Upper lobe of right lung (tissue), 1 donor: ENCODE measurements around the gene HOXD10. TPM values are rescaled to one million over a fixed set of nuclear protein-coding genes. Genes with fewer than 3 reads are reported as not detected.

Experiments used
- ATAC-seq: fragments of 200-7000 bp; cut with Tn5 transposase; one replicate; pipeline ENCODE4 v1.9.1; 2020; ENCODE audit warnings: mild to moderate bottlenecking, moderate library complexity
- DNase-seq: peaks from one replicate; pipeline ENCODE4 v3.0.0-alpha.2; 2020
- H3K27ac ChIP-seq: fragments of 200-600 bp; one replicate; pipeline ENCODE4 v1.8.0; 2022
- H3K27me3 ChIP-seq: fragments of 200-600 bp; one replicate; pipeline ENCODE4 v1.8.0; 2022; ENCODE audit warnings: mild to moderate bottlenecking
- H3K36me3 ChIP-seq: fragments of 200-600 bp; one replicate; pipeline ENCODE4 v1.8.0; 2022
- H3K4me1 ChIP-seq: fragments of 200-600 bp; one replicate; pipeline ENCODE4 v1.8.0; 2022
- H3K4me3 ChIP-seq: fragments of 200-600 bp; one replicate; pipeline ENCODE4 v1.8.0; 2022; ENCODE audit warnings: mild to moderate bottlenecking
- H3K9me3 ChIP-seq: fragments of 200-600 bp; one replicate; pipeline ENCODE4 v1.8.0; 2022
- intact Hi-C: fragments of 100-400 bp; cut with DNase I; formaldehyde crosslinking; loops from one replicate; pipeline ENCODE4 v1.11.0; 2022
- total RNA-seq: library from RNA; stranded (reverse); fragmentation: NEBNext Ultra II Directional; extraction: Animal tissue kit (Norgen Biotek cat#: 25700); gene quantifications from one replicate; pipeline ENCODE4 v1.2.1, GENCODE V29; 2021
- TF ChIP-seq, protein P1 (sequence below): fragments of 200-600 bp; IDR thresholded peaks from one replicate; pipeline ENCODE4 v1.8.0; 2022; ENCODE audit warnings: antibody characterized with exemption
- donor health status: DM: no; HTN: yes; CAD: no; lungs with severe emphysema.

The HOXD10 gene
- total RNA-seq, 1 donor from 2014 or later, result 0.55 TPM

DNA sequence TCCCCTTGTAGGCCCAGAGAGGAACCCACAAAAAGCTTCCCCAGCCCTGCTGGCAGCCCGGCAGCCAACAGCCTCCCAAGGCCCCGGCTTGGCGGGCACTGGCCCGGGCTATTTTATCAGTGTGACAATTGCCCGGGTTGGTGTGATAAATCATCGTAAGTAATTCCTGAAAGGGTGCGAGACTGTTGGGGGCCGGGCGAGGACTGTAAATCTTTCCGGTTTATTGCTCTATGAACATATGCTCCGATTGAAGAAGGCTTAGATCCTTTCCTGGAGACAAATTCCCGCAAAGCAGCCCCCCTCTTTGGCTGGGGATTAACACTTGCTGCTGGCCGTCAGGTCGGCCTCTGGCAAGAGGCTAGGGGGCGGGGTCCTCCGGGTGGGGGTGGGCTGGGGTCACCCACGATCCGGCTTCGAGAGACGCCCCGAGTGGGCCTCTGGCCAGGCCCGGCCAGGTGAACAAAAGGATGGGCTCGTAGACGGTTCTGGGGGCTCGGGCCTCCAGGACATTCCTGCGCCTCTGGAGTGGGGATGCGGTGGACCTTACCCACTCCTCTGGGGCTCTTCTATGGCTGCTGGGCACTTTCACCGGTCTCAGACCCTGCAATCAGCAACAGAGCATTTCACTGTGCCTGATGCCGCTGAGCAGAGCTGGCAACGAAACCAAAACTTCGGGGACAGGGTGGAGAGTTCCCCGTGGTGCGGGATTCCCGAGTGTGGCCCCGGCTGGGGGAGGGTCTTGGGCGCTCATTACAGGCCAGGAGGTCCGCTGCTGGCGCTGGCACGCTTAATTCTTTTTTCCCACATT, 42.5 kb downstream of the HOXD10 start:
- TF ChIP-seq, protein P1, sequence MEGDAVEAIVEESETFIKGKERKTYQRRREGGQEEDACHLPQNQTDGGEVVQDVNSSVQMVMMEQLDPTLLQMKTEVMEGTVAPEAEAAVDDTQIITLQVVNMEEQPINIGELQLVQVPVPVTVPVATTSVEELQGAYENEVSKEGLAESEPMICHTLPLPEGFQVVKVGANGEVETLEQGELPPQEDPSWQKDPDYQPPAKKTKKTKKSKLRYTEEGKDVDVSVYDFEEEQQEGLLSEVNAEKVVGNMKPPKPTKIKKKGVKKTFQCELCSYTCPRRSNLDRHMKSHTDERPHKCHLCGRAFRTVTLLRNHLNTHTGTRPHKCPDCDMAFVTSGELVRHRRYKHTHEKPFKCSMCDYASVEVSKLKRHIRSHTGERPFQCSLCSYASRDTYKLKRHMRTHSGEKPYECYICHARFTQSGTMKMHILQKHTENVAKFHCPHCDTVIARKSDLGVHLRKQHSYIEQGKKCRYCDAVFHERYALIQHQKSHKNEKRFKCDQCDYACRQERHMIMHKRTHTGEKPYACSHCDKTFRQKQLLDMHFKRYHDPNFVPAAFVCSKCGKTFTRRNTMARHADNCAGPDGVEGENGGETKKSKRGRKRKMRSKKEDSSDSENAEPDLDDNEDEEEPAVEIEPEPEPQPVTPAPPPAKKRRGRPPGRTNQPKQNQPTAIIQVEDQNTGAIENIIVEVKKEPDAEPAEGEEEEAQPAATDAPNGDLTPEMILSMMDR, result no peak
- Histone ChIP-seq H3K36me3 (no peaks in the 10 kb centered on the region), H3K9me3 (no peaks in the 10 kb centered on the region), H3K4me1 (peaks cover 8% of the 10 kb centered on the region), H3K4me3 (no peak overlapping the region), H3K27me3 (peaks cover 100% of the 10 kb centered on the region), H3K27ac (no peak overlapping the region)
- intact Hi-C loops, result no loop called here
- ATAC-seq (no peak), DNase-seq (no peak)

DNA sequence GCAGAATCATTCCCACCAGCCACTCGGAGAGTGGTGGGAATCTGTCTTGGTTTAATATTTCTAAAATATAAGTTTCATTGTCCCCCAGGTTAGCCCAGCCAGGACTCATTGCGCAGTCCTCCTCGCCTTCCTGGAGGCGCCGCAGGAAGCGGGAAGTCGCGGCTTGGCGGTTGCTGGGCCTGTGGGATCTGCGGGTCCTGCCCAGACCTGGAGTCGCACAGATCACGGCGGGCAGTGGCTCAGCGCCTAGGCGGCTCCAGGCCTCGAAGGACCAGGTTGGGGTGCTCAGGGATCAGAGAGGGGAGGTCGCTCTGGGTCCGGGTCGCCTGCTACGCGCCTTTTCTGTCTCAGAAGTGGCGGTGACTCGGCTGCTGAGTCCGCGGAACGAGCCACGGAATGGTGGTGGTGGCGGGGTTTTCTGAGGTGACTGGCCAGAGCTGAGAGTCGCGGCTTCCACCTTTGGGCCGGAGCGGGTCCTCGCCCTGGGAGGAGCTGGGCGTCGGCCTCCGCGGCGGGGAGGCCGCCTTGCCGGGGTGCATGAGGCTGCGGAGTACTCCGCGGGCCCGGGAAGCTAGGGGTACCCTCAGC, 43.2 kb downstream of the HOXD10 start:
- Histone ChIP-seq H3K4me1 (peaks cover 8% of the 10 kb centered on the region), H3K4me3 (no peak overlapping the region), H3K27ac (no peak overlapping the region), H3K27me3 (peaks cover 100% of the 10 kb centered on the region), H3K36me3 (no peaks in the 10 kb centered on the region), H3K9me3 (no peaks in the 10 kb centered on the region)
- peak; percentile 63 for DNase-seq
- TF ChIP-seq, protein P1, result no peak
- intact Hi-C loops, result no loop called here
- peak; percentile 7 for ATAC-seq

DNA sequence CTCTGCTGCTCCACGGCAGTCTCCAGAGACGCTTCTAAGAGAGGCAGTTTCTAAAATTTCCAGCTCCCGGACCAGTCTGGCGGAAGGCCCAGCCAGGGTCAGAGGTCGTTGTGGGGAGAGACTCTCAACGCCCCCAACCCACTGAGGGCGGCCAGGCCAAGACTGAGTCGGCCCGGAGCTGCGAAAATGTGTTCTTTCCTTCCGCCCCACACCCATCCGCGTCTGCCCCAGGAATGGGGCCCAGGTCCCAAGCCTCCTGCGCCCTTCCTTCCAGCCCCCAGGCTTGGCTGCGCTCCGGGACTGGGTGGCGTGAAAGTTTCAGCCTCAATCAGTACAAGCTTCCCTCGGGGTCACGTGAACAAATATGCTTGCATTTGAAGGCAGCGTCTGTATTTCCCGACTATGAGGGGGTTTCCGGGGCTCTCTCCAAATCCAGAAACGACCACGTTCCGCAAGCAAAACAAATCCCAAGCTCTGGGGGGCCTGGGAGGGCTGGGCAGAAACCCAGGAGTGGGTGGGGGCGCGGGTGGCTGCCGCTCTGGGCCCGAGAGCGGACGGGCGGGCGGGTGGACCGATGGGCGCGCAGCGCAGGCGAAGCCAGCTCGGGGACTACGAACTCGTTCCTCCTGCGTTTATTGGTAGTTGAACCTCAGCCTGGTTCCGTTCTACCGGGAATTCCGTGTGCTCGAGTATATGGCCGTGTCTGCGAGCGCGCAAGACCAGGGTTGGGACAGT, 43.8 kb downstream of the HOXD10 start:
- peaks cover 8% of the 10 kb centered on the region for H3K4me1 ChIP-seq
- no peaks in the 10 kb centered on the region for H3K9me3 ChIP-seq
- H3K27me3 ChIP-seq, result peaks cover 100% of the 10 kb centered on the region
- TF ChIP-seq, protein P1, result no peak
- ATAC-seq (no peak), DNase-seq (no peak)
- H3K4me3 ChIP-seq, result peak overlapping the region; percentile 3
- no peak overlapping the region for H3K27ac ChIP-seq
- intact Hi-C loops, result no loop called here
- H3K36me3 ChIP-seq, result no peaks in the 10 kb centered on the region

DNA sequence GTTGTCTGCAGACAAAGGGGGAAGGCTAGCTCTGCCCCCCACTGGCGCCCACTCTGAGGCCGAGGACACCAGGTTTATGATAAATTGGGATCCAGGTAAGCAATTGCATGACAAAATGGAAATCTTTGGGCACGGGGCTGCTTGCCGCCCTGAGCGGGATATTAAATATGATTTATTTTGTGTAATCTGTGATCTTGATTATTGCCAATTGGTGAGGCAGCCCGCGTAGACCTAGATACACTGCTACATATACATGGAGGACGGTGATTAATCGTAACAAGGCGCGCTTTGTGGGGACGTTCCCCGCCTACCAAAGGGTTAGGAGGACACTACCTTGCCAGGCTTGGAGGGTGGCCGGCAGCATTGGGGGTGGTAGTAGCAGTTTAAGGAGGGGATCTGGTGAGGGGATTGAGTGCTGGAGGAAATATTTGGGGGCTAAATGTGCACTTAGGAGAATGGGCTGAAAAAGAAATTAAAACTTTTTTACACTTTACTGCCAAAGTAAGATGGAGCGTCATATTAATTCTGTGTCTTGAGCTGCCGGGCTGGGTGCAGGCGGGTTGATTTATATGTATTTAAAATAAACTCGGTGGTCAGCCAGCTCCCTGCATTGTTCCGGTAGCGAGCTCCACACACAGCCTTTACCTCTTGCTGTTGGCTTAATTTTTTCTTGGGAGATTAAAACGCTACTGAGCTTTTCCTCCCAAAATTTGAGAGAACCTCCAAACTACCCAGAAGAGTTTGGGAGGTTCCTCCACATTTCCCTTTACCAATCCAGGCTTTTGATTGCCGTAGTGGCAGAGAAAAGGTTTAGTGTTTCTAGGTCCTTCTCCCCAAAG, 44.6 kb downstream of the HOXD10 start:
- ATAC-seq (no peak), DNase-seq (no peak)
- peaks cover 100% of the 10 kb centered on the region for H3K27me3 ChIP-seq

More for the DNA sequence above, 44.6 kb downstream of the HOXD10 start:
- Histone ChIP-seq H3K4me3 (no peak overlapping the region), H3K4me1 (peaks cover 8% of the 10 kb centered on the region), H3K27ac (no peak overlapping the region), H3K9me3 (no peaks in the 10 kb centered on the region), H3K36me3 (no peaks in the 10 kb centered on the region)
- TF ChIP-seq, protein P1, result no peak
- intact Hi-C loops, result no loop called here
